Activated CD4-positive, alpha-beta memory T cell treated with anti-CD3 and anti-CD28 coated beads for 36 hours (primary cell): ENCODE results near the gene RAD51B. TPM values are rescaled to one million over a fixed set of nuclear protein-coding genes. Genes with fewer than 3 reads are reported as not detected.

Experiments used
- CTCF ChIA-PET: fragments of 350-600 bp; sonication (Branson Sonifier 250); formaldehyde crosslinking; loops from one replicate; lab custom pipeline; 2021; ENCODE audit warnings: antibody characterized with exemption, inconsistent platforms; lab: Charles Lee
- POLR2A ChIA-PET: fragments of 350-600 bp; sonication (Branson Sonifier 250); formaldehyde crosslinking; loops from one replicate; lab custom pipeline; 2021; ENCODE audit warnings: antibody characterized with exemption; lab: Charles Lee
- DNase-seq: peaks from one replicate; pipeline ENCODE4 v3.0.0-alpha.2; 2020
- H3K27ac Mint-ChIP-seq: one replicate; pipeline ENCODE4 v1.8.0; 2021; ENCODE audit warnings: mixed read lengths
- H3K27me3 Mint-ChIP-seq: one replicate; pipeline ENCODE4 v1.8.0; 2021; ENCODE audit warnings: mixed read lengths
- H3K36me3 Mint-ChIP-seq: one replicate; pipeline ENCODE4 v1.8.0; 2021; ENCODE audit warnings: mixed read lengths
- H3K4me1 Mint-ChIP-seq: one replicate; pipeline ENCODE4 v1.8.0; 2021; ENCODE audit warnings: low read depth, mixed read lengths
- H3K4me3 Mint-ChIP-seq: one replicate; pipeline ENCODE4 v1.8.0; 2021; ENCODE audit warnings: mild to moderate bottlenecking, mixed read lengths
- H3K9me3 Mint-ChIP-seq: one replicate; pipeline ENCODE4 v1.8.0; 2021; ENCODE audit warnings: mixed read lengths
- intact Hi-C: fragments of 100-400 bp; cut with micrococcal nuclease; formaldehyde crosslinking; loops from one replicate; pipeline ENCODE4 v1.15.1; 2023
- total RNA-seq, 2 experiments: library from RNA; stranded (reverse); gene quantifications; one replicate each; pipeline ENCODE4 v1.2.3, GENCODE V29; 2021

The RAD51B gene
- total RNA-seq, 2 experiments from 2014 or later, result 32.3 to 34.3 TPM

- Mint-ChIP-seq H3K27ac (no peak overlapping the region), H3K4me1 (peaks cover 8% of the 10 kb centered on the region), H3K4me3 (no peak overlapping the region), H3K27me3 (no peaks in the 10 kb centered on the region), H3K36me3 (no peaks in the 10 kb centered on the region), H3K9me3 (no peaks in the 10 kb centered on the region)
- CTCF ChIA-PET, result interaction anchor here (0.5 kb wide), 1 partner anchor 971 kb away, joined by 3 read pairs; no protein-coding TSS in a partner anchor
- intact Hi-C loops, result no loop called here
- no peak for DNase-seq
- POLR2A ChIA-PET, result no interaction called here
Measured at GRCh38 chr14:68633131-68633991, 813.8 kb downstream of the RAD51B start.

DNA sequence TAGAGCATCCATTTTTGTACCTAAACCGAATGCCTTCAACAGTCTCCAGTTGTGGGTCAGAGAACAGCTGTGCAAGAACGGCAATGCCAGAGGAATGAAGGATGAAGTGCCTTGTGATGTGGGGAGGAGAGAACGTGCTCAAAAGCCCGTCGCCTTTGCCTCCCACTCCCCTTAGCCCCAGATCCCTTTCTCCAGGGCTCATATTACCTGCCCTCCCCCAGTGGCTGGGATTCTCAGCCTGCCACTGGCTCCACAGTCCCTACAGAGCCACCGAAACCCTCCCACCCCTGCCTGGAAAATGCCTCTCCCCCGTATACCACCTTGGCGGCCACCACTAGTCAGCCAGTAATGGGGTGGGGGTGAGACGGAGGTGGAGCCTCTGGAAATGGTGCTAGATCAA lies 814.8 kb downstream of the RAD51B start:
- Mint-ChIP-seq H3K36me3 (no peaks in the 10 kb centered on the region), H3K27ac (no peak overlapping the region), H3K27me3 (no peaks in the 10 kb centered on the region), H3K9me3 (no peaks in the 10 kb centered on the region), H3K4me1 (no peaks in the 10 kb centered on the region), H3K4me3 (no peak overlapping the region)
- ChIA-PET CTCF (no interaction called here), POLR2A (no interaction called here)
- no peak for DNase-seq
- intact Hi-C loops, result no loop called here

GRCh38 chr14:68634874-68635595 lies 815.5 kb downstream of the RAD51B start:
- Mint-ChIP-seq H3K27me3 (no peaks in the 10 kb centered on the region), H3K4me3 (no peak overlapping the region), H3K36me3 (no peaks in the 10 kb centered on the region), H3K27ac (no peak overlapping the region), H3K4me1 (no peaks in the 10 kb centered on the region), H3K9me3 (no peaks in the 10 kb centered on the region)
- DNase-seq, result no peak
- ChIA-PET CTCF (no interaction called here), POLR2A (no interaction called here)
- intact Hi-C loops, result no loop called here

- no peak overlapping the region for H3K27ac Mint-ChIP-seq
- CTCF ChIA-PET, result interaction anchor here (0.6 kb wide), 1 partner anchor 126 kb away, joined by 3 read pairs; no protein-coding TSS in a partner anchor
- H3K4me3 Mint-ChIP-seq, result no peak overlapping the region
- H3K27me3 Mint-ChIP-seq, result no peaks in the 10 kb centered on the region
- no peaks in the 10 kb centered on the region for H3K4me1 Mint-ChIP-seq
- intact Hi-C loops, result no loop called here
- H3K9me3 Mint-ChIP-seq, result peaks cover 11% of the 10 kb centered on the region
- H3K36me3 Mint-ChIP-seq, result peaks cover 1% of the 10 kb centered on the region
- POLR2A ChIA-PET, result no interaction called here
- no peak for DNase-seq
Measured at GRCh38 chr14:68636597-68636996, 817.0 kb downstream of the RAD51B start.

DNA sequence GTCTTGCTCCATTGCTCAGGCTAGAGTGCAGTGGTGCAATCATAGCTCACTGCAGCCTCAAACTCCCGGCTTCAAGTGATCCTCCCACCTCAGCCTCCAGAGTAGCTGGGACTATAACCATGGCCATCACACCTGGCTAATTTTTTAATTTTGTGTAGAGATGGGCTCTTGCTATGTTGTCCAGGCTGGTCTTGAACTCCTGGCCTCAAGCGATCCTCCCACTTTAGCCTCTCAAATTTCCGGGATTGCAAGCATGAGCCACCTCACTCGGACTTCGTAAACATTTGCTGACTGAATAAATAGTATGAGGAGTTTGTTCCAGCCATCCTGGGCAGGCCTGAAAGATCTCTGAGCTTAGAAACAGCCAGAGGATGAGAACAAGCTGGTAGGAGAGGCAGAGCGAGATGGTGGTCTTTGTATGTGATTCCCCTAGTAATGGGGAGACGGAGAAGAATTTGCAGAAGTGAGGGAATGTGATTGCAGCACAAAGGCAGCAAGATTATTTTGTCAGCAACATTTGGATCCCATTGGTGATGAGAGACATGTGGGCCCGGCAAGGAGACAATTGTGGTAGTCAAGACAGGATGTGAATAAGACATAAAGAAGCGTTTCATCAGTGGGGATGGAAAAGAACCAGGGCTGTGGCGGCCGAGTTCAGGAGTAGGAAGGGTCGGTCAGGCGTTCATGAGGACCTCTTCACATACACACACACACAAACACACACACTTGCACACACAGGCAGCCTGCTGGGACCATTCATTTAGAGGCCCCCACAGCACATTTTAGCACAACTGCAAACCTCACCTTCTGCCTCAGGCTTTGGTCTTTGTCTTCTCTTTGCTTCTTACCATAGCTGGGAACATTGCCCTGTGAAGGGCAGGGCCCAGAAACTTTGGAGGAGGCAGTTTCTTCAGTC lies 817.8 kb downstream of the RAD51B start:
- intact Hi-C loops, result no loop called here
- no peaks in the 10 kb centered on the region for H3K4me1 Mint-ChIP-seq
- ChIA-PET POLR2A (no interaction called here), CTCF (interaction anchor here (0.6 kb wide), 1 partner anchor 1368 kb away, joined by 3 read pairs; no protein-coding TSS in a partner anchor)
- peaks cover 11% of the 10 kb centered on the region for H3K9me3 Mint-ChIP-seq
- DNase-seq, result no peak
- peaks cover 1% of the 10 kb centered on the region for H3K36me3 Mint-ChIP-seq
- H3K4me3 Mint-ChIP-seq, result no peak overlapping the region
- no peaks in the 10 kb centered on the region for H3K27me3 Mint-ChIP-seq
- no peak overlapping the region for H3K27ac Mint-ChIP-seq

DNA sequence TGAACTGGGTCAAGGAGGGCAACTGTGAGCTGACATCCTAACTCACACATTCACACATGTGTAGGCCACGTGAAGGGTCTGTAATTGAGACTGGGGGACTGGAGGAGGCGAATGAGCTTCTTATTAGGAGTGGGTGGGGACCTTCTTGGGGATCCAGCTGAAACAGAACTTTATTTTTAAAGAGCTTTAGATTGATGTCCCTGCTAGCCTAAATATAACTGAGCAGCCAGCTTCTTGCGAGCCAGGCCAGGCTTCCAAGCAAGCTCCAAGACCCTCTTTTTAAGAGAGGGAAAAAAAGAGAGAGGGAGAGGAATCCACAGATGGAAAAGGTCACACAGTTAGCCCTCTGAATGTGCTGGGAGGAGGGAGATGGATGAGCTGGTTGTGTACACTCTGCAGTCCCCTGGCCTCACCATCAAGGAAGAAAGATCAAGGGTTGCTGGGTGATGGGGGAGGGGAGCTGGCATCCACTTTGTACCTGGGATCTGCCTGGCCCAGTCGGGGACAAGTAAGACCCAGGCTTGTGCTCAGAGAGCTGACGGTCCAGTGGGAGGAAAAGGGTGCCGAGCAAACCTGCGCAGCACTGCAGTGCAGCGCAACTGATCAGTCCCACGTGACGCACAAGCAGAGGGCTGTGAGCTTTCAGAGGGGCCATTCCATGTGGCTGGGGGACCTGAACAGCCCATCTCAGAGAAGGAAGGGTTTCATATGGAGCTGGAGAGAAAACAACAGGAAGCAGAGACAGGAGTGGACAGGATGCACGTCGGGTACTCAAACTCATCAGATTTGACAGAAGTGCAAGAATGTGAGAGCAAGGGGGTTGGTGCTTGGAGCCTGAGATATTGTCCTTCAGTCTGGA lies 818.8 kb downstream of the RAD51B start:
- Mint-ChIP-seq H3K9me3 (peaks cover 14% of the 10 kb centered on the region), H3K27me3 (no peaks in the 10 kb centered on the region), H3K36me3 (peaks cover 1% of the 10 kb centered on the region), H3K4me3 (no peak overlapping the region), H3K4me1 (no peaks in the 10 kb centered on the region), H3K27ac (no peak overlapping the region)
- POLR2A ChIA-PET, result no interaction called here
- CTCF ChIA-PET, result interaction anchor here (0.6 kb wide), 1 partner anchor 1369 kb away, joined by 3 read pairs; no protein-coding TSS in a partner anchor
- DNase-seq, result no peak
- intact Hi-C loops, result no loop called here

GRCh38 chr14:68639000-68639757 lies 819.6 kb downstream of the RAD51B start:
- no peak for DNase-seq
- Mint-ChIP-seq H3K27ac (no peak overlapping the region), H3K9me3 (peaks cover 14% of the 10 kb centered on the region), H3K4me3 (no peak overlapping the region), H3K27me3 (no peaks in the 10 kb centered on the region), H3K4me1 (no peaks in the 10 kb centered on the region), H3K36me3 (peaks cover 1% of the 10 kb centered on the region)
- intact Hi-C loops, result no loop called here
- ChIA-PET CTCF (no interaction called here), POLR2A (no interaction called here)

DNA sequence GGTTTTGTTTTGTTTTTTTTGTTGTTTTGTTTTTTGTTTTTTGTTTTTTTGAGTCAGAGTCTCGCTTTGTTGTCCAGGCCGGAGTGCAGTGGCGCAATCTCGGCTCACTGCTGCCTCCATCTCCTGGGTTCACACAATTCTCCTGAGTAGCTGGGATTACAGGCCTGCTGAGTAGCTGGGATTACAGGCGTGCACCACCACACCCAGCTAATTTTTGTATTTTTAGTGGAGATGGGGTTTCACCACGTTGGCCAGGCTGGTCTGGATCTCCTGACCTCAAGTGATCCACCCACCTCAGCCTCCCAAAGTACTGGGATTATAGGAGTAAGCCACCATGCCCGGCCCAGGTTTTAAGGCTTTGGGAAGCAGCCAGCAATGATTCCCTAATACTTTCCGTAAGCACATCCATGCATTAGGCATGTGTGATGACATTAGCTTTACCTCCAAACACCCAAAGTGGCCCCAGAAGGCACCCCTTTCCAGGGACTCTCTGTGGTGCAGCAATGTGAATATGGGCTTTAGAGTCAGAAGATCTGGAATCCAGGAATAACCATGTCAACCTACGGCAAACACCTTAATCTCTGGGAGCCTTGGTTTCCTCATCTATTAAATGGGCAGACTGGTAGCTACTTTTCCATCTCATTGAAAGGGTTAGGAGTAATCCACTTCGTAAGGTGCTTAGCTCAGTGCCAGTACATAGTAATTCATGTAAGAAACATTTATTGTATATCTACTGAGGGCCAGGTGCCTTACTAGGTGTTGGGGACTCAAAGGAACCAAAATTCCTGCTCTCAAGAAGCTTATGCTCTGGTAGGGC lies 820.4 kb downstream of the RAD51B start:
- no peak overlapping the region for H3K27ac Mint-ChIP-seq
- H3K4me1 Mint-ChIP-seq, result no peaks in the 10 kb centered on the region
- no peaks in the 10 kb centered on the region for H3K27me3 Mint-ChIP-seq
- H3K4me3 Mint-ChIP-seq, result no peak overlapping the region
- intact Hi-C loops, result no loop called here
- H3K9me3 Mint-ChIP-seq, result peaks cover 14% of the 10 kb centered on the region
- peaks cover 1% of the 10 kb centered on the region for H3K36me3 Mint-ChIP-seq
- POLR2A ChIA-PET, result no interaction called here
- CTCF ChIA-PET, result interaction anchor here (1.0 kb wide), 1 partner anchor 150 kb away, joined by 3 read pairs; no protein-coding TSS in a partner anchor
- no peak for DNase-seq

GRCh38 chr14:68643673-68644072 lies 824.1 kb downstream of the RAD51B start:
- no peak for DNase-seq
- intact Hi-C loops, result no loop called here
- Mint-ChIP-seq H3K4me3 (no peak overlapping the region), H3K27me3 (no peaks in the 10 kb centered on the region), H3K9me3 (peaks cover 14% of the 10 kb centered on the region), H3K27ac (no peak overlapping the region), H3K36me3 (peaks cover 1% of the 10 kb centered on the region), H3K4me1 (no peaks in the 10 kb centered on the region)
- CTCF ChIA-PET, result no interaction called here
- POLR2A ChIA-PET, result no interaction called here

GRCh38 chr14:68644101-68644500 lies 824.5 kb downstream of the RAD51B start:
- intact Hi-C loops, result no loop called here
- Mint-ChIP-seq H3K27ac (no peak overlapping the region), H3K4me1 (no peaks in the 10 kb centered on the region), H3K36me3 (peaks cover 1% of the 10 kb centered on the region), H3K27me3 (no peaks in the 10 kb centered on the region), H3K4me3 (no peak overlapping the region), H3K9me3 (peaks cover 14% of the 10 kb centered on the region)
- POLR2A ChIA-PET, result no interaction called here
- peak; percentile 2 for DNase-seq
- CTCF ChIA-PET, result no interaction called here
